GM23338 (cell line): ENCODE measurements around the gene ID4. TPM values are rescaled to one million over a fixed set of nuclear protein-coding genes. Genes with fewer than 3 reads are reported as not detected.

Experiments
- ATAC-seq: fragments of 200-7000 bp; cut with Tn5 transposase; 3 replicates; pipeline ENCODE4 v1.9.1; 2020
- DNase-seq: peaks from one replicate; pipeline ENCODE4 v3.0.0-alpha.2; 2015; ENCODE audit warnings: low spot score
- H2AFZ ChIP-seq: fragments of 200-600 bp; sonication (generic); 2 replicates; pipeline ENCODE4 v1.8.0; 2016; ENCODE audit warnings: antibody characterized with exemption, mild to moderate bottlenecking, moderate library complexity
- H3F3A ChIP-seq: fragments of 200-600 bp; sonication (generic); replicated peaks from 2 replicates; pipeline ENCODE4 v1.8.0; 2017; ENCODE audit warnings: antibody characterized with exemption, mixed run types, low read depth
- H3K27ac ChIP-seq: fragments of 200-600 bp; sonication (generic); 2 replicates; pipeline ENCODE4 v1.6.1; 2016; ENCODE audit warnings: low read depth
- H3K27me3 ChIP-seq: fragments of 200-600 bp; sonication (generic); 2 replicates; pipeline ENCODE4 v1.8.0; 2016; ENCODE audit warnings: mild to moderate bottlenecking, mixed run types, moderate library complexity; ENCODE audit not compliant: insufficient read depth
- H3K36me3 ChIP-seq: fragments of 200-600 bp; sonication (generic); 2 replicates; pipeline ENCODE4 v1.8.0; 2016; ENCODE audit warnings: mild to moderate bottlenecking; ENCODE audit not compliant: insufficient read depth
- H3K4me1 ChIP-seq: fragments of 200-600 bp; sonication (generic); 2 replicates; pipeline ENCODE4 v1.8.0; 2016; ENCODE audit warnings: mild to moderate bottlenecking, moderate library complexity; ENCODE audit not compliant: insufficient read depth
- H3K4me2 ChIP-seq: fragments of 200-600 bp; sonication (generic); 2 replicates; pipeline ENCODE4 v1.7.1; 2017; ENCODE audit warnings: mixed run types
- H3K4me3 ChIP-seq: fragments of 200-600 bp; sonication (generic); 2 replicates; pipeline ENCODE4 v1.6.1; 2016; ENCODE audit warnings: mixed run types
- H3K79me2 ChIP-seq: fragments of 200-600 bp; sonication (generic); replicated peaks from 2 replicates; pipeline ENCODE4 v1.8.0; 2017; ENCODE audit warnings: mild to moderate bottlenecking; ENCODE audit not compliant: insufficient read depth
- H3K9me2 ChIP-seq: fragments of 200-600 bp; sonication (generic); 2 replicates; pipeline ENCODE4 v1.8.0; 2017; ENCODE audit not compliant: insufficient read depth
- H4K20me1 ChIP-seq: fragments of 200-600 bp; sonication (generic); replicated peaks from 2 replicates; pipeline ENCODE4 v1.8.0; 2017; ENCODE audit warnings: mild to moderate bottlenecking; ENCODE audit not compliant: insufficient read depth
- H3K27ac Mint-ChIP-seq: 2 replicates; pipeline ENCODE4 v1.8.0; 2020; ENCODE audit warnings: inconsistent platforms, mild to moderate bottlenecking, moderate library complexity, mixed read lengths
- H3K27me3 Mint-ChIP-seq: 3 replicates; pipeline ENCODE4 v1.8.0; 2022; ENCODE audit warnings: low read depth, mild to moderate bottlenecking, moderate library complexity, mixed read lengths, inconsistent platforms; ENCODE audit not compliant: insufficient read depth, poor library complexity
- H3K36me3 Mint-ChIP-seq: 3 replicates; pipeline ENCODE4 v1.8.0; 2021; ENCODE audit warnings: low read depth, mild to moderate bottlenecking, inconsistent platforms, moderate library complexity, mixed read lengths
- H3K4me1 Mint-ChIP-seq: 3 replicates; pipeline ENCODE4 v1.8.0; 2020; ENCODE audit warnings: mild to moderate bottlenecking, inconsistent platforms, mixed read lengths
- H3K4me3 Mint-ChIP-seq: 3 replicates; pipeline ENCODE4 v1.8.0; 2021; ENCODE audit warnings: moderate library complexity, mild to moderate bottlenecking, inconsistent platforms, mixed read lengths
- H3K9me3 Mint-ChIP-seq: 3 replicates; pipeline ENCODE4 v1.8.0; 2020; ENCODE audit warnings: moderate library complexity, mild to moderate bottlenecking, inconsistent platforms, mixed read lengths
- CREB1 ChIP-seq: fragments of 250-450 bp; sonication (Bioruptor Pico); IDR thresholded peaks from 2 replicates; pipeline ENCODE4 v1.5.0; 2020; ENCODE audit warnings: low read depth, mild to moderate bottlenecking, moderate library complexity
- CTCF ChIP-seq, 2 experiments: fragments of 200-600 bp in 1 of 2; sonication (generic) in 1 of 2; conservative IDR thresholded peaks; 2 replicates each; pipeline versions ENCODE4 v1.5.1 to v1.6.1; 2016 to 2017; ENCODE audit warnings: antibody characterized with exemption in 2 of 2, low read depth in 2 of 2, mild to moderate bottlenecking in 2 of 2, moderate library complexity in 1 of 2
- ETS1 ChIP-seq: IDR thresholded peaks from 2 replicates; pipeline ENCODE4 v1.6.1; 2016; ENCODE audit warnings: antibody characterized with exemption
- EZH2 ChIP-seq: fragments of 200-600 bp; sonication (generic); IDR thresholded peaks from one replicate; pipeline ENCODE4 v1.8.0; 2017; ENCODE audit warnings: antibody characterized with exemption, mild to moderate bottlenecking, low read depth; ENCODE audit not compliant: unreplicated experiment
- EZH2phosphoT487 ChIP-seq: fragments of 200-600 bp; sonication (generic); IDR thresholded peaks from one replicate; pipeline ENCODE4 v1.8.1; 2018; ENCODE audit warnings: antibody characterized with exemption; ENCODE audit not compliant: unreplicated experiment
- JUNB ChIP-seq: IDR thresholded peaks from one replicate; pipeline ENCODE4 v1.6.1; 2016; ENCODE audit warnings: antibody characterized with exemption; ENCODE audit not compliant: unreplicated experiment
- NANOG ChIP-seq: IDR thresholded peaks from 2 replicates; pipeline ENCODE4 v1.6.1; 2016; ENCODE audit warnings: antibody characterized with exemption, borderline replicate concordance
- POLR2AphosphoS5 ChIP-seq: IDR thresholded peaks from 2 replicates; pipeline ENCODE4 v1.6.1; 2016; ENCODE audit warnings: antibody characterized with exemption, low read depth
- REST ChIP-seq: IDR thresholded peaks from one replicate; pipeline ENCODE4 v1.6.1; 2018; ENCODE audit warnings: antibody characterized with exemption; ENCODE audit not compliant: unreplicated experiment
- STAT1 ChIP-seq: IDR thresholded peaks from one replicate; pipeline ENCODE4 v1.6.1; 2016; ENCODE audit warnings: antibody characterized with exemption; ENCODE audit not compliant: unreplicated experiment
- ZNF114 ChIP-seq: fragments of 250-450 bp; sonication (Bioruptor Pico); IDR thresholded peaks from 2 replicates; pipeline ENCODE4 v1.5.0; 2020; ENCODE audit warnings: mild to moderate bottlenecking, moderate library complexity
- ZNF331 ChIP-seq: fragments of 250-450 bp; sonication (Bioruptor Pico); IDR thresholded peaks from 2 replicates; pipeline ENCODE4 v1.5.0; 2020; ENCODE audit warnings: low read depth, mild to moderate bottlenecking, moderate library complexity
- ZNF462 ChIP-seq: fragments of 250-450 bp; sonication (Bioruptor Pico); IDR thresholded peaks from 2 replicates; pipeline ENCODE4 v1.5.0; 2020; ENCODE audit warnings: mild to moderate bottlenecking, moderate library complexity
- polyA plus RNA-seq: library from polyadenylated mRNA; unstranded; fragments of >200 nt; fragmentation: Nextera tagmentation; extraction: Ambion mirVana; gene quantifications from 2 replicates; pipeline ENCODE4 v1.2.1, GENCODE V29; 2016
- total RNA-seq: library from RNA; depleted of rRNA; stranded (reverse); fragments of >200 nt; shearing (Covaris generic); gene quantifications from 2 replicates; pipeline ENCODE4 v1.2.3, GENCODE V29; 2014

The ID4 gene
- total and polyA plus RNA-seq, 2 experiments from 2014 or later: 3.7 to 7.0 TPM

GRCh38 chr6:19866985-19867627 lies 29.9 kb downstream of the ID4 start:
- H3K27me3 ChIP-seq: no peaks in the 10 kb centered on the region
- H3K36me3 ChIP-seq: no peaks in the 10 kb centered on the region
- ATAC-seq: no peak
- Mint-ChIP-seq H3K4me3 (no peak overlapping the region), H3K4me1 (no peaks in the 10 kb centered on the region; the same call in 2 of the 3 replicates), H3K27me3 (no peaks in the 10 kb centered on the region), H3K36me3 (no peaks in the 10 kb centered on the region), H3K9me3 (no peaks in the 10 kb centered on the region; the same call in 2 of the 3 replicates), H3K27ac (no peak overlapping the region)
- no peaks in the 10 kb centered on the region for H3K9me2 ChIP-seq
- no peaks in the 10 kb centered on the region for H3F3A ChIP-seq
- no peak overlapping the region for H3K4me3 ChIP-seq
- no peaks in the 10 kb centered on the region for H4K20me1 ChIP-seq
- no peaks in the 10 kb centered on the region for H3K79me2 ChIP-seq
- no peak for TF ChIP-seq CREB1
- TF ChIP-seq NANOG: no peak
- no peak for TF ChIP-seq ZNF462 (CRISPR knock-in tag)
- TF ChIP-seq ZNF114 (CRISPR knock-in tag): no peak
- TF ChIP-seq ETS1: no peak
- no peak for TF ChIP-seq JUNB
- TF ChIP-seq STAT1: no peak
- no peak for TF ChIP-seq ZNF331
- TF ChIP-seq EZH2: no peak
- no peak for TF ChIP-seq EZH2phosphoT487
- no peak for TF ChIP-seq REST
- no peak for TF ChIP-seq CTCF (conservative IDR thresholded peaks at IDR 0.05; ENCODE audit: low read depth in 2 of 2)
- no peak for TF ChIP-seq POLR2AphosphoS5
- no peak overlapping the region for H3K4me2 ChIP-seq
- no peaks in the 10 kb centered on the region for H3K4me1 ChIP-seq
- no peak overlapping the region for H2AFZ ChIP-seq
- no peak for DNase-seq
- H3K27ac ChIP-seq: no peak overlapping the region
